Fibroblast of skin of abdomen (primary cell): ENCODE results near the gene MAP1A.

Experiments used
- DNase-seq: peaks from one replicate; pipeline ENCODE4 v3.0.0-alpha.2; 2013

Gene MAP1A

DNA sequence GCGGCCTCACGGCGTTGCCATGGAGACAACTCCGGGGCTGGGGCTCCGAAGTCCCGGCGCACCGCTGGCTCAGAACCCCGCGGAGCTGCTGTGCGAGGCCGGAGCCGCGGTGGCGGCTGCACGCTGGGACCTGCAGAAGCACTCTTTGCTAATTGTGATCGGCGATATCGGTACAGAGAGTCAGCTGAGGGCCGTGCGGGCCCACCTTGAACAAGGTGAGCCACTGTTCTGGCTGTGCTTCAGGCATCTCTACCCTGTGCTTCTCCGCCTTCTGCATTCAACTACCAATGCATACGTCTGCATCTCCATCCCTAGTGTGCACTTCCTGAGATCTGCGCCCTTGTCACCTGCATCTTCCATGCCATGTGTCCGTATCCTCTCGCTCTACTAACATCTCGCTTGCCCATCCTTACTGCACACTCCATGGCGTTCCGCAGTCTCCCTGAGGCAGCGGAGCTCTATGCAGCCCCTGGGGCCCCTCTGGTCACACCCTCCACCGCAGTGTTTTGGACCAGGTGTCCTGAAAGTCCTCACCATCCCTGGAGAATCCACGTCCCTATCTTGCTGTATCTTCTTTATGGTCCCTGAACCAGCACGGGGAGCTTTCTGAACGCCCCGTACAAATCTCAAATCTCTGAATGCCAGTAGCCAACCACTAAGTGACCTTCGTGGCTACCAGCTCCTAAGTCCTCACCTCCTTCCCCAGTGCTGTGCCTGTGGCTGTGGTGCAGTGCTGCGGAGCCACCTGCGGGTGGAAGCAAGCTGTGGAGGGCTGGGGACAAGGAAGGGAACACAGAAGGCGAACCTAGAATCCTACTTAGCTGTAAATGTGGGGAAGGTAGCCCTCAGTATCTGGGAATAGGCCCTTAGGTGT, 6.2 kb upstream of the MAP1A start:
- no peak for DNase-seq

DNA sequence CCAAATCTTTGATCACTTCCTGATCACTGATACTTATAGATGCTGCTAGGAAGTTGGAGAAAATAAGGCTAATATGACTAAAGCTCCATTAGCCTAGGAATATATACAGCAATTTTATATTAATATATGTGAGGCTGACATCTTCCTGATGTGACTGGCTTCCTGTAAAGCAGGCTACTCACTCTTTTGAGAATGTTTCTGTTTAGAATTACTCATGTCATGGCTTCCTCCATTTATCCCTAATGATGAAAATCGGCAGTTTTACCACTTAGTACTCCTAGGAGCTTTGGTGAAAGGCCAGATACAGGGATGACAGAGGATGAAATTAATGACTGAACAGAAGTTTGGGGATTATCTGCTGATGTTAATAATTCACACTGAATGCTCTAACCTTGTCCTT, 3.9 kb upstream of the MAP1A start:
- DNase-seq, result no peak

DNA sequence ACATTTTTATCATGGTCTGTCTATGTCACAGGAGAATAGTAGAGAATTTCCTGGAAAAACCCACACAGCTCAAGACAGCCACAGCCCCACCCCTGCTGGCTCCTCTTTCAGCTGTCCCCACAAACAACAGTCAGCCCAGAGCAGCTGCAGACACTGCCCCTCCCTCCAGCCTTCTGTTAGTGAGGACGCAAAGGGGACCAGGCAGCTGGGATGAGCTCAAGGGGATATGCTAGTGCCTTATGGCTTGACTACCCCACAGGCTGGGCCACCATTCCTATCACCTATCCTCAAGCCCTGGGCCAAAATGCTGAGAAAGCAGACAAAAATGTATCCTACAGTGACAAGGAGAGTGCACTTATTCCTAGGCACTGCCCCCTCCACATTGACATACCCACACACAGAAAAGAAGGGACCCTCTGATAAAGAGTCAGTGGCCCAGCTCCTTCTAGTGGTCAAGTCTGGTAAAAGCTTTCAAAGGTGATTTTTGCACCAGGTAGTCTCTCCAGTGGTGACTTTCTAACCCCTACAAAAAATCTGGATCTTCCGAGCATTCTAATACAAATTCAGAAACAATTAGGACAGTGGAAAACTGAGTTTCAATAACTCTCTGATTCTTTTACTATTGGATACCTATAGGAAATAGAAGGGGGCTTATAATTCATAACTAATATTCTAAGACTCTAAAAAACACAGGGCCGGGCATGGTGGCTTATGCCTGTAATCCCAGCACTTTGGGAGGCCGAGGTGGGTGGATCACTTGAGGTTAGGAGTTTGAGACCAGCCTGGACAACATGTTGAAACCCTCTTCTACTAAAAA, 3.0 kb upstream of the MAP1A start:
- DNase-seq, result no peak

DNA sequence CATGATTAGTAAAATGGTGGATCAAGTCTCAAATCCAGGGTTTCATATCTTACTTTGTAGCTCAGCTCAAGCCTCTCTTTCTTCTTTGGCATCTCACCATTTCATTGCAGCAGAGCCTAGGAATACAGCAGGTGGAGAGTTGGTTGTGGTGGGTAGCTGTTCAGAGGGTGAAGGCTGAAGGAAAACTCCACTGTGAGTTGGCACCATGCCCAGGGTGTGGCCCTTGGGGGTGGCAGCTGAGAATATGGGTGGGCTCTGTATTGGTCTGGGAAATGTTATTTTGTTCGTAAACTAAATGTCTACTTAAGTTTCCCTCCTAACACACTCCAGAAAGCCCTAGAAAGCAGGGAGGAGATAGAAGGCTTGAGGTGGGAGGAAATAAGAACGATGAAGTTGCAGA, 1.7 kb upstream of the MAP1A start:
- DNase-seq, result no peak

DNA sequence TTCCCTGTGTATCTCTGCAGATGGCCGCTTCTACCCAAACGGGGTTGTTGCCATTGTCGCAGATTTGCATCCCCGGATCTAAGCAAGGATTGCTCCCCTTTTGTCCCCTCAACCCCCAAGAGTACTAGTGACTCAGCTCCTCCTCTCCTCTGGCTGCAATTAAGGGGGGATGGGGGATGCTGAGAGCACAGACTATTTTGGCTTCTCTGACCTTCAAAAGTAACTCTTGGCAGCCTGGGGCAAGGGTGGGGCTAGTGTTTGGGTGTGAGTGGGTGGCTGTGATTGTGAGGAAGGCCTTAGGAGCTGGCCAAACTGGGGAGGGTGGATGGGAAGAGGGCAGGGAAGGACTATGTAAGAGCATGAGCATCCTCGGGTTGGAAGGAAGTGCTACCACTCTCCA, 1.2 kb upstream of the MAP1A start:
- no peak for DNase-seq

DNA sequence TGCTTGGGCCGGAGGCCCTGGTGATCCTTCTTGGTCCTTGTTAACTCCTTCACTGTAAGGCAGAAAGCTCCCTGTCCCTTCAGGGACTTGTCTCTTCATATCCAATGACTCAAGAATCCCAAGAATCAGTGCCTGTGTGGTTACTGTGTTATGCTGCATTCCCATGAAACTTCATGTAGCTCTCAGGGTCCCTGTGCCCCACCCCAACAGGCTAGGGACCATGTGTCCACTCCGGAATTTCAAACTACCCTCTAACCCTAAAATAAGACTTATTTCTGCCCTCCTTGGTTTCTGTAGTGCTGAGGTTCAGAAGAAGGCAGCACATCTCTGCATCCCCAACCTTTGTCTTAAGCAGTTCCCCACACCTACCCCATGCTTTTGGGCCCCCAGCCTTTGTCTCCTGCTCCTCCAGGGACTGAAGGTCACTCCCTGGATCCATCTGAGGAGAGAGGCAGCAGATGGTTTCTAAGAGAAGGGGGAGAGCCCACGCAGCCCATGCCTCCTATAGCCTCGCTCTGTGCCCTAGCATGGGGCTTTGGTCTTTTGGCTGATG, 531 bp upstream of the MAP1A start:
- DNase-seq, result peak; percentile 78

DNA sequence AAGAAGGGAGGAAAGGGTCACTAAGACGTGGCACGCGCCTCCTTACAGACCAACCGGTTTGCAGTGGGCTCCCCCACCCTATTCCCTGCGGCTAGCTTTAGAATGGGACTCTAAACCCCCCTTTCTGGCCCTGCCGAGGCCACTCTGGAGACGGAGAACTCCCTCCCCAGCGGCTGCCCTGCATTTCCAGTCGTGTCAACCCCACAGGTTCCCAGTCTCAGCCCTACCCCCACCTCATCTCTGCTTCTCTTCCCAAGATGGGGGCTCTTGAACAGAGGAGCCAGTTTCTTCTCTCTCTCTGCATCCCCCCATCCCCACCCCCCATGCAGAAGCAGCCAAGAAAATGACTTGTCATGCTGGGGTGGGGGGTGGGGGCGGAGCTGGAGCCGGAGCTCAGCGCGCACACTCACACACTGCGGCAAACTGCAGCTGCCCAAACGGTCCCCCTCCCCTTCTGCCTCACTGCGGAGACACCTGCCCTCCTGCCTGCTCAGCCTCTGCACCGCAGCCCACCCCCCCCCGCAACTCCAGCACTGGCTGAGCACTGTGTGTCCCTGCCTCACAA, 871 bp downstream of the MAP1A start:
- DNase-seq, result peak; percentile 76

DNA sequence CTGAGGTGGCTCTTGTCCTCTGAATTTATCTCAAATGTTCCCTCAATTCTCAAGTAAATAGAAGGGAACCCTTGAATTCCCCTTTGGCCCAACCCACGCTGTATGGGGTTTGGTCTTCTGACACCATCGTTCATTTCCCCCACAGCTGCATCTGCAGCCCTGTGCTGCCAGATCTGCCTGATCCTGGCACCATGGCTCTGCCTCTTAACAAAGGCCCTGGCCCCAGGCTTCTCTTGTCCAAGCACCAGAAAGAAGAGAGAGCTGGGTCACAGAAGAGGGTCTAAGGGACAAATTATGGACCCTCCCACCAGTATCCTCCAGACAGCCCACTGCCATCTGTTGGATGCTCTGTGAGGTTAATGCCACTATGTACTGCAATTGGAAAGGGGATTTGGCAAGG, 1.8 kb downstream of the MAP1A start:
- no peak for DNase-seq

DNA sequence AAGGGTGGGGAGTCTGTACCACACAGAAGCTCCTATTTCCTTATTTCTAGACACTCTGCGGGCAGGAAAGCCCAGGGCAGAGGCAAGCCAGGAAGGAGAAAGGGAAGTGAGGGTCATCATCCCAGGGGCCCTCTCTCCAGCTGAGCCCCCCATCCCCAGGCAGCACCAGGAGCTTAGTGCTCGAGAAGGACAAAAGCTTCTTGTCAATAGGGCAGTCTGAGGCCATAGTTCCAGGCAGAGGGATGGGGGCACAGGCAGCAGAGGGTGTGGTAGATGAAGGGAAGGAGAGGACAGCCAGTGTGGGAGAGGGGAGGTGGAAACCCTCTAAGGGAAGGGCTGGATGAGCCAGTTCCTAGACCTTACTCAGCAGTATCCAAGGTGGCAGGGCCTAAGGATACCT, 2.7 kb downstream of the MAP1A start:
- DNase-seq, result no peak

DNA sequence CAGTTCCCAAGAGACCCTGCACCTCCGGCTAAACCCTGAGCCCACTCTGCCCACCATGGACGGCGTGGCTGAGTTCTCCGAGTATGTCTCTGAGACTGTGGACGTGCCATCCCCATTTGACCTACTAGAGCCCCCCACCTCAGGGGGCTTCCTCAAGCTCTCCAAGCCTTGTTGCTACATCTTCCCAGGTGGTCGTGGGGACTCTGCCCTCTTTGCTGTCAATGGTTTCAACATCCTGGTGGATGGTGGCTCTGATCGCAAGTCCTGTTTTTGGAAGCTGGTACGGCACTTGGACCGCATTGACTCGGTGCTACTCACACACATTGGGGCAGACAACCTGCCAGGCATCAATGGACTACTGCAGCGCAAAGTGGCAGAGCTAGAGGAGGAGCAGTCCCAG, 4.0 kb downstream of the MAP1A start:
- no peak for DNase-seq

DNA sequence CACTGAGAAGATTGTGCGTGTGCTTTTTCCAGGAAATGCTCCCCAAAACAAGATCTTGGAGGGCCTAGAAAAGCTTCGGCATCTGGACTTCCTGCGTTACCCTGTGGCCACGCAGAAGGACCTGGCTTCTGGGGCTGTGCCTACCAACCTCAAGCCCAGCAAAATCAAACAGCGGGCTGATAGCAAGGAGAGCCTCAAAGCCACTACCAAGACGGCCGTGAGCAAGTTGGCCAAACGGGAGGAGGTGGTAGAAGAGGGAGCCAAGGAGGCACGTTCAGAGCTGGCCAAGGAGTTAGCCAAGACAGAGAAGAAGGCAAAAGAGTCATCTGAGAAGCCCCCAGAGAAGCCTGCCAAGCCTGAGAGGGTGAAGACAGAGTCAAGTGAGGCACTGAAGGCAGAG, 4.8 kb downstream of the MAP1A start:
- no peak for DNase-seq

DNA sequence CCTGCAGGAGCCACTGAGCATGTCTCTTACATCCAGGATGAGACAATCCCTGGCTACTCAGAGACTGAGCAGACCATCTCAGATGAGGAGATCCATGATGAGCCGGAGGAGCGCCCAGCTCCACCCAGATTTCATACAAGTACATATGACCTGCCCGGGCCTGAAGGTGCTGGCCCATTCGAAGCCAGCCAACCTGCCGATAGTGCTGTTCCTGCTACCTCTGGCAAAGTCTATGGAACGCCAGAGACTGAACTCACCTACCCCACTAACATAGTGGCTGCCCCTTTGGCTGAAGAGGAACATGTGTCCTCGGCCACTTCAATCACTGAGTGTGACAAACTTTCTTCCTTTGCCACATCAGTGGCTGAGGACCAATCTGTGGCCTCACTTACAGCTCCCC, 6.2 kb downstream of the MAP1A start:
- no peak for DNase-seq

DNA sequence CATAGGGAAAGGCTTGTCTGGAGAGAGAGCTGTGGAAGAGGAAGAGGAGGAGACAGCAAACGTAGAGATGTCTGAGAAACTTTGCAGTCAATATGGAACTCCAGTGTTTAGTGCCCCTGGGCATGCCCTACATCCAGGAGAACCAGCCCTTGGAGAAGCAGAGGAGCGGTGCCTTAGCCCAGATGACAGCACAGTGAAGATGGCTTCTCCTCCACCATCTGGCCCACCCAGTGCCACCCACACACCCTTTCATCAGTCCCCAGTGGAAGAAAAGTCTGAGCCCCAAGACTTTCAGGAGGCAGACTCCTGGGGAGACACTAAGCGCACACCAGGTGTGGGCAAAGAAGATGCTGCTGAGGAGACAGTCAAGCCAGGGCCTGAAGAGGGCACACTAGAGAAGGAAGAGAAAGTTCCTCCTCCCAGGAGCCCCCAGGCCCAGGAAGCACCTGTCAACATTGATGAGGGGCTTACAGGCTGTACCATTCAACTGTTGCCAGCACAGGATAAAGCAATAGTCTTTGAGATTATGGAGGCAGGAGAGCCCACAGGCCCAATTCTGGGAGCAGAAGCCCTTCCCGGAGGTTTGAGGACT, 6.9 kb downstream of the MAP1A start:
- no peak for DNase-seq

DNA sequence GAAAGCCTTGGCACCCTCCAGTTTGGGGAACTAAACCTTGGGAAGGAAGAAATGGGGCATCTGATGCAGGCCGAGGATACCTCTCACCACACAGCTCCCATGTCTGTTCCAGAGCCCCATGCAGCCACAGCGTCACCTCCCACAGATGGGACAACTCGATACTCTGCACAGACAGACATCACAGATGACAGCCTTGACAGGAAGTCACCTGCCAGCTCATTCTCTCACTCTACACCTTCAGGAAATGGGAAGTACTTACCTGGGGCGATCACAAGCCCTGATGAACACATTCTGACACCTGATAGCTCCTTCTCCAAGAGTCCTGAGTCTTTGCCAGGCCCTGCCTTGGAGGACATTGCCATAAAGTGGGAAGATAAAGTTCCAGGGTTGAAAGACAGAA, 7.7 kb downstream of the MAP1A start:
- DNase-seq, result no peak

DNA sequence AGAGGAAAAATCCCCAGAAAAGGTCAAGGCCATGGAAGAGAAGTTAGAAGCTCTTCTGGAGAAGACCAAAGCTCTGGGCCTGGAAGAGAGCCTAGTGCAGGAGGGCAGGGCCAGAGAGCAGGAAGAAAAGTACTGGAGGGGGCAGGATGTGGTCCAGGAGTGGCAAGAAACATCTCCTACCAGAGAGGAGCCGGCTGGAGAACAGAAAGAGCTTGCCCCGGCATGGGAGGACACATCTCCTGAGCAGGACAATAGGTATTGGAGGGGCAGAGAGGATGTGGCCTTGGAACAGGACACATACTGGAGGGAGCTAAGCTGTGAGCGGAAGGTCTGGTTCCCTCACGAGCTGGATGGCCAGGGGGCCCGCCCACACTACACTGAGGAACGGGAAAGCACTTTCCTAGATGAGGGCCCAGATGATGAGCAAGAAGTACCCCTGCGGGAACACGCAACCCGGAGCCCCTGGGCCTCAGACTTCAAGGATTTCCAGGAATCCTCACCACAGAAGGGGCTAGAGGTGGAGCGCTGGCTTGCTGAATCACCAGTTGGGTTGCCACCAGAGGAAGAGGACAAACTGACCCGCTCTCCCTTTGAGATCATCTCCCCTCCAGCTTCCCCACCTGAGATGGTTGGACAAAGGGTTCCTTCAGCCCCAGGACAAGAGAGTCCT, 9.0 kb downstream of the MAP1A start:
- DNase-seq, result no peak

DNA sequence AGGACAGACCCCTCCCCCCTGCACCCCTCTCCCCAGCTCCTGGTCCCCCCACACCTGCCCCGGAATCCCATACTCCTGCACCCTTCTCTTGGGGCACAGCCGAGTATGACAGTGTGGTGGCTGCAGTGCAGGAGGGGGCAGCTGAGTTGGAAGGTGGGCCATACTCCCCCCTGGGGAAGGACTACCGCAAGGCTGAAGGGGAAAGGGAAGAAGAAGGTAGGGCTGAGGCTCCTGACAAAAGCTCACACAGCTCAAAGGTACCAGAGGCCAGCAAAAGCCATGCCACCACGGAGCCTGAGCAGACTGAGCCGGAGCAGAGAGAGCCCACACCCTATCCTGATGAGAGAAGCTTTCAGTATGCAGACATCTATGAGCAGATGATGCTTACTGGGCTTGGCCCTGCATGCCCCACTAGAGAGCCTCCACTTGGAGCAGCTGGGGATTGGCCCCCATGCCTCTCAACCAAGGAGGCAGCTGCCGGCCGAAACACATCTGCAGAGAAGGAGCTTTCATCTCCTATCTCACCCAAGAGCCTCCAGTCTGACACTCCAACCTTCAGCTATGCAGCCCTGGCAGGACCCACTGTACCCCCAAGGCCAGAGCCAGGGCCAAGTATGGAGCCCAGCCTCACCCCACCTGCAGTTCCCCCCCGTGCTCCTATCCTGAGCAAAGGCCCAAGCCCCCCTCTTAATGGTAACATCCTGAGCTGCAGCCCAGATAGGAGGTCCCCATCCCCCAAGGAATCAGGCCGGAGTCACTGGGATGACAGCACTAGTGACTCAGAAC, 9.8 kb downstream of the MAP1A start:
- no peak for DNase-seq

DNA sequence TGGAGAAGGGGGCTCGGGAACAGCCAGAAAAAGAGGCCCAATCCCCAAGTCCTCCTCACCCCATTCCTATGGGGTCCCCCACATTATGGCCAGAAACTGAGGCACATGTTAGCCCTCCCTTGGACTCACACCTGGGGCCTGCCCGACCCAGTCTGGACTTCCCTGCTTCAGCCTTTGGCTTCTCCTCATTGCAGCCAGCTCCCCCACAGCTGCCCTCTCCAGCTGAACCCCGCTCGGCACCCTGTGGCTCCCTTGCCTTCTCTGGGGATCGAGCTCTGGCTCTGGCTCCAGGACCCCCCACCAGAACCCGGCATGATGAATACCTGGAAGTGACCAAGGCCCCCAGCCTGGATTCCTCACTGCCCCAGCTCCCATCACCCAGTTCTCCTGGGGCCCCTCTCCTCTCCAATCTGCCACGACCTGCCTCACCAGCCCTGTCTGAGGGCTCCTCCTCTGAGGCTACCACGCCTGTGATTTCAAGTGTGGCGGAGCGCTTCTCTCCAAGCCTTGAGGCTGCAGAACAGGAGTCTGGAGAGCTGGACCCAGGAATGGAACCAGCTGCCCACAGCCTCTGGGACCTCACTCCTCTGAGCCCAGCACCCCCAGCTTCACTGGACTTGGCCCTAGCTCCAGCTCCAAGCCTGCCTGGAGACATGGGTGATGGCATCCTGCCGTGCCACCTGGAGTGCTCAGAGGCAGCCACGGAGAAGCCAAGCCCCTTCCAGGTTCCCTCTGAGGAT, 10.6 kb downstream of the MAP1A start:
- DNase-seq, result no peak

DNA sequence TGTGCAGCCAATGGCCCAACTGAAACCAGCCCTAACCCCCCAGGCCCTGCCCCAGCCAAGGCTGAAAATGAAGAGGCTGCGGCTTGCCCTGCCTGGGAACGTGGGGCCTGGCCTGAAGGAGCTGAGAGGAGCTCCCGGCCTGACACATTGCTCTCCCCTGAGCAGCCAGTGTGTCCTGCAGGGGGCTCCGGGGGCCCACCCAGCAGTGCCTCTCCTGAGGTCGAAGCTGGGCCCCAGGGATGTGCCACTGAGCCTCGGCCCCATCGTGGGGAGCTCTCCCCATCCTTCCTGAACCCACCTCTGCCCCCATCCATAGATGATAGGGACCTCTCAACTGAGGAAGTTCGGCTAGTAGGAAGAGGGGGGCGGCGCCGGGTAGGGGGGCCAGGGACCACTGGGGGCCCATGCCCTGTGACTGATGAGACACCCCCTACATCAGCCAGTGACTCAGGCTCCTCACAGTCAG, 11.2 kb downstream of the MAP1A start:
- no peak for DNase-seq

DNA sequence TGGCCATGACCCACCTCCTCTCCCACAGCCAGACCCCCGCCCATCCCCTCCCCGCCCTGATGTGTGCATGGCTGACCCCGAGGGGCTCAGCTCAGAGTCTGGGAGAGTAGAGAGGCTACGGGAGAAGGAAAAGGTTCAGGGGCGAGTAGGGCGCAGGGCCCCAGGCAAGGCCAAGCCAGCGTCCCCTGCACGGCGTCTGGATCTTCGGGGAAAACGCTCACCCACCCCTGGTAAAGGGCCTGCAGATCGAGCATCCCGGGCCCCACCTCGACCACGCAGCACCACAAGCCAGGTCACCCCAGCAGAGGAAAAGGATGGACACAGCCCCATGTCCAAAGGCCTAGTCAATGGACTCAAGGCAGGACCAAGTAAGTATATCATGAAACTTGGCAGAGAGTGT, 11.7 kb downstream of the MAP1A start:
- DNase-seq, result no peak

DNA sequence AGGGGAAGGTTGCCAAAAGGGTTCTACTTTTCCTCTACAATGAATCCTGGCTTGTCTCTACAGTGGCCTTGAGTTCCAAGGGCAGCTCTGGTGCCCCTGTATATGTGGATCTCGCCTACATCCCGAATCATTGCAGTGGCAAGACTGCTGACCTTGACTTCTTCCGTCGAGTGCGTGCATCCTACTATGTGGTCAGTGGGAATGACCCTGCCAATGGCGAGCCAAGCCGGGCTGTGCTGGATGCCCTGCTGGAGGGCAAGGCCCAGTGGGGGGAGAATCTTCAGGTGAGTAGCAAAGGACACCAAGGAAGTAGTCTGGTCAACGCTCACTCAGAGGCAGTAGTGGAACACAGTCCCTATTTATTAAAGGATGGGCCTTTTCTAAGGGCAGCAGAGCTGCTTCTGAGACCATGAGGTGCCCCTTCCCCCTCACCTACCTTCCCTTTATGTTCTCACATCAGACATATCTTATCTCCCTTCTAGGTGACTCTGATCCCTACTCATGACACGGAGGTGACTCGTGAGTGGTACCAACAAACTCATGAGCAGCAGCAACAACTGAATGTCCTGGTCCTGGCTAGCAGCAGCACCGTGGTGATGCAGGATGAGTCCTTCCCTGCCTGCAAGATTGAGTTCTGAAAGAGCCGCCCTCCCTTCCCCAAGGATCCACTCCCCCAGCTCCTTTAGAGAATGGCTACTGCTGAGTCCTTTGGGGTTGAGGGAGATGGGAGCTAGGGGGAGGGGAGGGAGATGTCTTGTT, 12.4 kb downstream of the MAP1A start:
- DNase-seq, result no peak
